ENCODE data around the gene ADARB2.

The ADARB2 gene

DNA sequence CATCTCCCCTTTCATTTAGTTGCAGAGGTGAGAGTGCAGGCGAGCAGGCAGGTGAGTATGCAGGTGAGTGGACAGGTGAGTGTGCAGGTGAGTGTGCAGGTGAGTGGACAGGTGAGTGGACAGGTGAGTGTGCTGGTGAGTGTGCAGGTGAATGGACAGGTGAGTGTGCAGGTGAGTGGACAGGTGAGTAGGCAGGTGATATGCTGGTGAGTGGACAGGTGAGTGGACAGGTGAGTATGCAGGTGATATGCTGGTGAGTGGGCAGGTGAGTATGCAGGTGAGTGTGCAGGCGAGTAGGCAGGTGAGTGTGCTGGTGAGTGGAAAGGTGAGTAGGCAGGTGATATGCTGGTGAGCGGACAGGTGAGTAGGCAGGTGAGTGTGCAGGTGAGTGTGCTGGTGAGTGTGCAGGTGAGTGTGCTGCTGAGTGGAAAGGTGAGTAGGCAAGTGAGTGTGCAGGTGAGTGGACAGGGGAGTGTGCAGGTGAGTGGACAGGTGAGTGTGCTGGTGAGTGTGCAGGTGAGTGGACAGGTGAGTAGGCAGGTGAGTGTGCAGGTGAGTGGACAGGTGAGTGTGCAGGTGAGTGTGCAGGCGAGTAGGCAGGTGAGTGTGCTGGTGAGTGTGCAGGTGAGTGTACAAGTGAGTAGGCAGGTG, 165.6 kb downstream of the ADARB2 start:
- no peaks in the 10 kb centered on the region for H3K4me1 ChIP-seq
- no peaks in the 10 kb centered on the region for H3K36me3 ChIP-seq
- TF ChIP-seq, protein P1, sequence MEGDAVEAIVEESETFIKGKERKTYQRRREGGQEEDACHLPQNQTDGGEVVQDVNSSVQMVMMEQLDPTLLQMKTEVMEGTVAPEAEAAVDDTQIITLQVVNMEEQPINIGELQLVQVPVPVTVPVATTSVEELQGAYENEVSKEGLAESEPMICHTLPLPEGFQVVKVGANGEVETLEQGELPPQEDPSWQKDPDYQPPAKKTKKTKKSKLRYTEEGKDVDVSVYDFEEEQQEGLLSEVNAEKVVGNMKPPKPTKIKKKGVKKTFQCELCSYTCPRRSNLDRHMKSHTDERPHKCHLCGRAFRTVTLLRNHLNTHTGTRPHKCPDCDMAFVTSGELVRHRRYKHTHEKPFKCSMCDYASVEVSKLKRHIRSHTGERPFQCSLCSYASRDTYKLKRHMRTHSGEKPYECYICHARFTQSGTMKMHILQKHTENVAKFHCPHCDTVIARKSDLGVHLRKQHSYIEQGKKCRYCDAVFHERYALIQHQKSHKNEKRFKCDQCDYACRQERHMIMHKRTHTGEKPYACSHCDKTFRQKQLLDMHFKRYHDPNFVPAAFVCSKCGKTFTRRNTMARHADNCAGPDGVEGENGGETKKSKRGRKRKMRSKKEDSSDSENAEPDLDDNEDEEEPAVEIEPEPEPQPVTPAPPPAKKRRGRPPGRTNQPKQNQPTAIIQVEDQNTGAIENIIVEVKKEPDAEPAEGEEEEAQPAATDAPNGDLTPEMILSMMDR (IDR thresholded peaks at IDR 0.05; ENCODE audit: low read depth, low read length): no peak
- H3K27me3 ChIP-seq: no peaks in the 10 kb centered on the region
- H3K9me3 ChIP-seq: no peaks in the 10 kb centered on the region
- no peak for DNase-seq
- H3K4me3 ChIP-seq (ENCODE audit: low read depth, low read length): no peak overlapping the region

DNA sequence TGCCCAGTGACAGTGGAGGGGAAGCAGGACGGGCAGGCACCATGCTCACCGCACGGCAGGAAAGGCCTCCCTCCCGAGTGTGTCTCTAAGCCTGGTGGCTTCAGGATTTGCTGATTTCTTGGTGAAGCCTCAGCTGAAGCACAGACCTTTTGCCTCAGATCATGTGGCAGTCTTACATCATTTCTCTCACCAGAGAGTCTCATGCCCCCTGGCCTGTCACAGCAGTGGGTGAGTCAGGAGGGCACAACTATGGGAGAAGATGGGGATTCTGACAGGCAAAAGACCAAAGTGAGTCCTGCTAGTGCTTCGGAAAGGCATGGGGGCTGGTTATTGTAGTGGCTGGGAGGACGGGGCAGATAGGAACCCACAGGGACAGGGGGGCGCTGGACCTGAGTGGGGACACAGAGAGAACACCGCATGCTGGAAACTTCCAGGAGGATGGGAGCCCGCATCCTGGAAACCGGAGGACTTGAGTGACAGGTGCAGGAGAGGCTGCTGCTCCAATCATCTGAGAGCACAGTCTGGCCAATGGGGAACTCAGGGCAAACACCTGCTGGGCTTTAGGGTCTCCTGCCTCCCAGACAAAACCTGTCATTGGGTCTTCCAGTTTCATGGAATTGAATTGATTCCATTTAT, 166.8 kb downstream of the ADARB2 start:
- Histone ChIP-seq H3K4me1 (no peaks in the 10 kb centered on the region), H3K36me3 (no peaks in the 10 kb centered on the region), H3K4me3 (ENCODE audit: low read depth, low read length) (no peak overlapping the region), H3K27me3 (no peaks in the 10 kb centered on the region), H3K9me3 (no peaks in the 10 kb centered on the region)
- TF ChIP-seq, protein P1 (IDR thresholded peaks at IDR 0.05; ENCODE audit: low read depth, low read length): no peak
- no peak for DNase-seq

DNA sequence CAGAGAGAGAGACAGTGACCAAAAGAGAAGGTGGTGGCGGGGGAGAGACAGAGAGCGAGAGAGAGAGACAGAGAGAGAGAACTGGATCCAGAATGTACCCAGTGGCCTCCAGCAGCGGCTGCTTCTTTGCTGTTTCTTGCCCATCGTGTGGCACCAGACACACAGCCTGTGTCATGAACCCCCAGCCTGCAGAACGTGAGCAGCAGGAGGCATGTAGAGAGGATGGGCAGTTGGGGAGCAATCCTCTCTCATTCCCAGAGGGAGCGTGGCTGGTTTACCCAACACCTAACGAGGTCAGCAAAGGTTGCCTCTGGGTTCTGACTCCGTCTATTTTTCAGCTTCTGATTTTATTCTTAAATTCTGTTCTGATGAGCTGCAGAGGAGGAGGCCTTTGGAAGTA, 168.1 kb downstream of the ADARB2 start:
- Histone ChIP-seq H3K4me3 (ENCODE audit: low read depth, low read length) (no peak overlapping the region), H3K27me3 (no peaks in the 10 kb centered on the region), H3K36me3 (no peaks in the 10 kb centered on the region), H3K4me1 (no peaks in the 10 kb centered on the region), H3K9me3 (no peaks in the 10 kb centered on the region)
- no peak for DNase-seq
- TF ChIP-seq, protein P1 (IDR thresholded peaks at IDR 0.05; ENCODE audit: low read depth, low read length): no peak

DNA sequence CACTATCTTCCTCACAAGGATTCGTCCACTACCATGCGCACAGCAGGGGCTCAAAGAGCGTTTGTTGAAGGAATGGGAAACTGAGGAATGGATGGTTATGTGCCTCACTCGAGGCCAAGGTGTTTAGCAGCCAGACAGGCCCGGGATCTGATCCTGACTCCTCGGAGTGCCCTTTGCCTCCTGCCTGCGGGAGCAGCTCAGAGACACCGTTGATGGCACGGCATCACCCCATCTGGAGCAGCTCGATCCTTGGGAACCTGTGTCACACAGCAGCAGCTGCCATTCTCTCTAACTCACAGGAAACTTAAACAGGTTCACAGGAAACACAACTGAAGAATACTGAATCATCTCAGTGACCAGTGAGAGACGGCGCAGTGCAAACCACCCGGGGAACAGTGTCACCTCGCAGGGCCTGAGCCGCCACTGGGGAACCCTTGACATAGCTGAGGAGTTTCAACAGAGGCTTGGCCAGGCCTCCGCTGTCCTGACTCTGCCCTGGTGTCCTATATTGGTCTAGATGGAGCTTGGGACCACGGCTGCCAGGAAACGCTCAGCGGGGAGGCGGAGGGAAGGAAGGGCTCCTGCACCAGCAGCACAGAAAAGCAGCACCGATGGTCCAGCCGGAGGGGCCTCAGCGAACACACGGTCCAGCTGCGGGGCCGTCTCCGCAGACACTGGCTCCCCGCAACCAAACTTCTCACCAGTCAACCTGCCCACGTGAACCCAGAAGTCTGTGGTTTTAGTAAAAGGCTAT, 169.4 kb downstream of the ADARB2 start:
- no peak overlapping the region for H3K4me3 ChIP-seq (ENCODE audit: low read depth, low read length)
- no peaks in the 10 kb centered on the region for H3K4me1 ChIP-seq
- TF ChIP-seq, protein P1 (IDR thresholded peaks at IDR 0.05; ENCODE audit: low read depth, low read length): no peak
- H3K27me3 ChIP-seq: no peaks in the 10 kb centered on the region
- no peaks in the 10 kb centered on the region for H3K9me3 ChIP-seq
- no peaks in the 10 kb centered on the region for H3K36me3 ChIP-seq
- DNase-seq: no peak

DNA sequence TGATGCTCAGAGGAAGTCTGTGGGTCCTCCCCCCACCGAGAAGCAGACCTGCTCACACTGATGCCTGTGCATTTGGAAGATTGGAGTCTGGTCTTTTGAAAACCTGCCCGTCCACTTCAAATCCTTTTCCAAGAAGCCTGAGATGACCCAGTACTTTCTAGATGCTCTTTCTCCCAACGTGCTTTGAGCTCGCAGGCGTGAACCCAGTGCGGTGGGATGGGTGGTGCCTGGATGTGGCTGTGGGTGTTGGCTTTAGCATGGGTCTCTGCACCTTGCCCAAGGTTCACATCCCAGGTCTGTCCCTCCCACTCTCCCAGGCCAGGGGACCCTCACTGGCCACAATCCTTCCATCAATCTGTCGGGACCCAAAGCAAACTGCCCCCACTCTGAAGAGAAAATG, 170.2 kb downstream of the ADARB2 start:
- Histone ChIP-seq H3K36me3 (no peaks in the 10 kb centered on the region), H3K4me3 (ENCODE audit: low read depth, low read length) (no peak overlapping the region), H3K9me3 (no peaks in the 10 kb centered on the region), H3K4me1 (no peaks in the 10 kb centered on the region), H3K27me3 (no peaks in the 10 kb centered on the region)
- DNase-seq: no peak
- TF ChIP-seq, protein P1 (IDR thresholded peaks at IDR 0.05; ENCODE audit: low read depth, low read length): no peak

DNA sequence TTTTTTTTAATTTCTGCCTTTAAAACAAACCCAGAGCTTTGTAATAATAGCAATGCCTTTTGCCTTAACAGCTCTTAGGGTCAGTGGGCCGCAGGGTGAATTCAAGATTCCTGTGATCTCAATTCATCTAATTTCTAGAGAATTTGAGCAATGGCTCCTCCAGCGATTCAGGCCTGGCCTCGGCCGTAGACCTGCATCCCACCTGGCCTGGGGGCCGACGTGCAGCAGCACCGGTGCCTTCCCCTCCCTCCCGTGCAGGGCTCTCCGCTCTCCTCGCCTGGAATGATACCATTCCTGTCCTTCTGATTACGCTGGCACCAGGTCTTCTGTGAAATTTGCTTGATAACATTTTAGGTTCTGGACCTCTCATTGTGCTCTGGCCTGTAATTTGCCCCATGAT, 172.5 kb downstream of the ADARB2 start:
- Histone ChIP-seq H3K9me3 (no peaks in the 10 kb centered on the region), H3K4me3 (ENCODE audit: low read depth, low read length) (no peak overlapping the region), H3K36me3 (no peaks in the 10 kb centered on the region), H3K27me3 (no peaks in the 10 kb centered on the region), H3K4me1 (no peaks in the 10 kb centered on the region)
- TF ChIP-seq, protein P1 (IDR thresholded peaks at IDR 0.05; ENCODE audit: low read depth, low read length): no peak
- DNase-seq: no peak

Measured in BE2C (cell line).